ENCODE data around the gene PRDX6. TPM values are rescaled to one million over a fixed set of nuclear protein-coding genes. Genes with fewer than 3 reads are reported as not detected.
"Not testable (repeated sequence)": the region's sequence is repeated elsewhere in the genome, so short reads cannot be mapped to it uniquely, and the experiment has no call there.

Gene PRDX6
- total RNA-seq, 1 donor from 2014 or later: 109 TPM

GRCh38 chr1:173495609-173496267 lies 18.6 kb downstream of the PRDX6 start:
- intact Hi-C loops (cut with micrococcal nuclease): no loop called here

- intact Hi-C loops (cut with micrococcal nuclease): no loop called here
These were observed 19.7 kb downstream of the PRDX6 start for GRCh38 chr1:173496757-173497320.

GRCh38 chr1:173499729-173500128 lies 22.6 kb downstream of the PRDX6 start:
- intact Hi-C loops (cut with micrococcal nuclease): no loop called here

- intact Hi-C loops (cut with micrococcal nuclease): no loop called here
These were observed 25.0 kb downstream of the PRDX6 start for GRCh38 chr1:173502104-173502503.

GRCh38 chr1:173503391-173503790 lies 26.3 kb downstream of the PRDX6 start:
- intact Hi-C loops (cut with micrococcal nuclease): no loop called here

GRCh38 chr1:173504268-173504667 lies 27.1 kb downstream of the PRDX6 start:
- intact Hi-C loops (cut with micrococcal nuclease): no loop called here

- intact Hi-C loops (cut with micrococcal nuclease): no loop called here
These were observed 28.3 kb downstream of the PRDX6 start for GRCh38 chr1:173505391-173505790.

- intact Hi-C loops (cut with micrococcal nuclease): no loop called here
These were observed 29.3 kb downstream of the PRDX6 start for GRCh38 chr1:173506437-173506836.

- intact Hi-C loops (cut with micrococcal nuclease): no loop called here
These were observed 30.2 kb downstream of the PRDX6 start for GRCh38 chr1:173507205-173507846.

GRCh38 chr1:173507847-173508209 lies 30.7 kb downstream of the PRDX6 start:
- intact Hi-C loops (cut with micrococcal nuclease): no loop called here

GRCh38 chr1:173508541-173508940 lies 31.4 kb downstream of the PRDX6 start:
- intact Hi-C loops (cut with micrococcal nuclease): no loop called here

- intact Hi-C loops (cut with micrococcal nuclease): no loop called here
These were observed 32.7 kb downstream of the PRDX6 start for GRCh38 chr1:173509797-173510196.

GRCh38 chr1:173514503-173514902 lies 37.4 kb downstream of the PRDX6 start:
- intact Hi-C loops (cut with micrococcal nuclease): not testable (repeated sequence)

- intact Hi-C loops (cut with micrococcal nuclease): no loop called here
These were observed 43.7 kb downstream of the PRDX6 start for GRCh38 chr1:173520799-173521198.

- intact Hi-C loops (cut with micrococcal nuclease): no loop called here
These were observed 46.2 kb downstream of the PRDX6 start for GRCh38 chr1:173523329-173523728.

- intact Hi-C loops (cut with micrococcal nuclease): no loop called here
These were observed 48.8 kb downstream of the PRDX6 start for GRCh38 chr1:173525926-173526325.

GRCh38 chr1:173527151-173527826 lies 50.2 kb downstream of the PRDX6 start:
- intact Hi-C loops (cut with micrococcal nuclease): no loop called here

GRCh38 chr1:173529106-173529505 lies 52.0 kb downstream of the PRDX6 start:
- intact Hi-C loops (cut with micrococcal nuclease): no loop called here

- intact Hi-C loops (cut with micrococcal nuclease): no loop called here
These were observed 53.9 kb downstream of the PRDX6 start for GRCh38 chr1:173530795-173531693.

GRCh38 chr1:173532237-173532636 lies 55.1 kb downstream of the PRDX6 start:
- intact Hi-C loops (cut with micrococcal nuclease): no loop called here

GRCh38 chr1:173536223-173536622 lies 59.1 kb downstream of the PRDX6 start:
- intact Hi-C loops (cut with micrococcal nuclease): no loop called here

All from T-helper 2 cell treated with Interferon-gamma antibody and Interleukin-4, amounts not matched to agents 100 ng/mL and 5 ng/mL, for 36 hours (primary cell).